Activated gamma-delta T cell treated with anti-CD3 and anti-CD28 coated beads, Interleukin-2, amount 50 U/mL, for 16 hours (primary cell): Measurements from ENCODE around the gene RTKN2.

Experiments
- DNase-seq: peaks from one replicate; pipeline ENCODE4 v3.0.0-alpha.2; 2020; ENCODE audit warnings: low read depth

Gene RTKN2

GRCh38 chr10:62171791-62172190 is 96.9 kb downstream of the RTKN2 start:
- no peak for DNase-seq

GRCh38 chr10:62170732-62171131 is 97.9 kb downstream of the RTKN2 start:
- DNase-seq = no peak

DNA sequence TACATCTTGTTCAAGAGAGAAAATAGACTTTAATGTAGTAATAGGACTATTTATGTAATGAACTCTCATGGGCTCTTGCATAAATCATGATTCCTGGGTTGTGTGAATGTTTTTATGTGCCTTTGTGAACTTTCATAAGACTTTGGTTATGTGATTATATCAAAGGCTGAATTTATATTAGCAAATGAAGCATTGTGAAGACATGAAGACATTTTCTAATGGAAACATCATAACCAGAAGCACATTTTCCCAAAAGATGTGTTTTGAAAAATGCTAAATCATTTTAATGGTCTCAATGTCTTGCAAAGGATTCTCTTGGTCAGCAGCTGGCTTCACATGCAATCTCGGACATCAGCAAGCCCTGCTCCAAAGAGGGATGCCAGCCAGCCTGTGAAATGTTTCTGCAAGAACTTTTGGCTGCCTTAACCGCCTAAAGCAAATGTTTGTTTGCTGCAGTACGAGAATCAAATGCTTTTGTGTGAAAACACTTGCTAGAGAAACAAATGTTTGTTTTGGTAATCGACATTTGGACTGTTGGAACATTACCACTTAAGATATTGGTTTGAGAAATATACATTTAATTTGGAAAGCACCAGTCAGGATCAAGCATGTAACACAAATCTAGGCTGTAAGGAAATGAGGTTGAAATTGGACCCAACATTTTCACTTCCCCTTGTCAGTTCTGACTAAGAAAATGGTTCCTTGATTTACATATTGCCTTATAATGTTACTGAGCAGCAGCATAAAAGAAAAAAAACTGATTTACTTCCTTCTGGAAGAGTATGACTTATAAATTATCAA is 102.1 kb downstream of the RTKN2 start:
- no peak for DNase-seq

DNA sequence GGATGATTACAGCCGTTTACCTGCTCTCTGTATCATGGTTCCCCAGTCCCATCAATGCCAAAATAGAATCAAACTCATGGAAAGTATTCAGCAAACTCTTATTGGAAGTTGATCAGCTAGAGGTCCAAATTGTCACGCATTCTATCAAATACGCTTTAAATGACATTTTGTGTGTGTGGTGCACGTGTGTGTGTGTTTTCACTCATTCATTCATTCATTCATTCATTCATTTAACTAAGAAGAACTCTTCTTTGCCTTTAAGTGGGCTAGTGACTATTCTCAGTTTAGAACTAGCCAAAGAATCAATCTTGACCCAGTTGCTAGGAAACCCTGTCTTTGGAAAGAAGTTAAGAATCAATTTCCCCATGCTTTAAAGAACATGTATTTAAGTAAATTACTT is 102.8 kb downstream of the RTKN2 start:
- no peak for DNase-seq

DNA sequence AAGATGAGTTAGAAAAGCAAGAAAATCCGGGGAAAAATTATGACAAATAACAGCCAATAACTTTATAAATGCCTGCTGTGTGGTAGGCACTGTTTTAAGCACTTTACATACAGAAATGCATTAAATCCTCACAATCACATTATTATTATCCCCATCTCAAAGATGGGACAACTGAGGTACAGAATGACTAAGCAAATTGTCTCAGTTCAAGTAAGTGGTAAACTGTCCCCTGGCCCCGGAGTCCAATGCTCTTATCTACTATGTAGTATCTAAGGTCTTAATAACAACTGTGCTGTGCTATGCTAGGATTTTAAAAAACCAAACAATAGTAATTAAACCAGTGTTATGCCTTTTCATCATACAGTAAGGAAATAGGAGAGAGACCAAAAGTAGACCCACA is 105.6 kb downstream of the RTKN2 start:
- DNase-seq = no peak

DNA sequence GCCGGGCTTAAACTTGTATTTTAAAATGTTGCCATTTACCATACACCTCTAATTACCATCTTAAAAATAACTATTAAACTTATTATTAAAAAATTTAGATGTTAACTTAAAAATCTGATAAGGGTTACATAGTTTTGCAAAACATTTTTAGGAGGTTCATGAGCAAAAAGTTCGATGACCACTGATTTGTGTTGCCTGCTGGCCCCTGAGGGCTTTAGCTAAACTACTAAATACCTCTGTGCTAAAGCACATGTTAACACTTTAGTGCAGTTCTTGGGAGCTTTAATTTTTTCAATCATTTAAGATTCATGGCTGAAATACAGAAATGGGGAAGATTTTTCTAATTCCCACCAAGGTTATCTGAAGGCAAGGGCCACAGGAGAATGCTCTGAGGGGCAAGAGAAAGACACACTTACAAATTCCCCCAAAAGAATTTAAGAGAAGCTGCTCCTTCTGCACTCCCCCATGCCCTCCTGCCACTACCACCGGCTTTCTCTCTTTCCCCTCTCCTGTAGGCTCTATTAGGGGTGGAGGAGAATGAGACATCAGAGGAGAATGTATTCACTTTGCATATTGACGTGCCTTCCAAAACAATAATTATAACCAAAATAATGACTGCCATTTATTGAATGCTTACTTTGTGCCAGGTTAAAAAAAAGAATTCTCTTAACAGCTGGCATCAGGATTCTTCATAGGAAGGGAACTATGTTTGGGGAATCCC is 106.2 kb downstream of the RTKN2 start:
- no peak for DNase-seq

DNA sequence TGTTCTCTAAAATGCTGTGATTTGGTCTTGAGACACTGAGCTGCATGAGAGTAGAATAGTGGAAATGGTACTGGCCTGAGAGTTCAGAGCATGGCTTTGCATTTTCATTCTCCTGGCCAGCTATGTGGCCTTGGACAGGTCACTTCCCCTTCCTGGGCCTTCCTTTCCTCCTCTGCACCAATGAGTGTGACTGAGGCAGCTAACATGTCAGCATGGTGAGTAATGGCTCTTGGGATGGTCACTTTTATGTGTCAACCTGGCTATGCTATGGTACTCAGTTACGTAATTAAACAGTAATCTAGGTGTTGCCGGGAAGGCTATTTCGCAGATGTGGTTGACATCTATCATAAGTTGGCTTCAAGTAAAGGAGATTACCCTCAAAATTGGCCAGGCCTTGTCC is 109.3 kb downstream of the RTKN2 start:
- no peak for DNase-seq

- DNase-seq = no peak
Observed at GRCh38 chr10:62157601-62158000, 111.0 kb downstream of the RTKN2 start.

DNA sequence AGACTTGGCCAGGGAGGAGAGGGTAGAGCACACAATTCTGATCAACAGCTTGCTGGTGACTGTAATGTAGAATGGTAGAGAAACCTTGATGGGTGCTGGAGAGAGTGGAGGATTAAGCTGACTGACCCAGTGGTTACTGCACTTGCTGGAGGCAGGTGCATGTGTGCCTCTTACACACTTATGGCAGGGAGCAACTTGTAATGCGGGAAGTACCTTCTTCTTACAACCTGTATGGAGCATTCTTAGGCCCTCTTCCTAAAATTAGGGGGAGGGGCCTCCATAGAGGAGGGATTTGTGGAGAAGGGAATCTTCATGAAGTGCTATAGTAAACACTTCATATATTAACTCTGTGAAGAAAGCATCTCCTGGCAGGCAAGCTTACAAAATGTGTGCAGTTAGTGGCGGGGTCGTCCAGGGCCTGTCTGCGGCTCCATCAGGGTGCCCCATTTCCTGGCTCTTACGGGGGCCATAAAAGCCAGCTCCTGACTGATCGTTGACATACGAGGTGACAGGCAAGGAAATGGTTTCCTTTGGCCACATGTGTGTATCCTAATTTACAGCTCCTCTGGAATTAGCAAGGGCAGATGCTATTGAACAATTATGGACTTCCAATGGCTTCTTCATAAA is 113.5 kb downstream of the RTKN2 start:
- no peak for DNase-seq

DNA sequence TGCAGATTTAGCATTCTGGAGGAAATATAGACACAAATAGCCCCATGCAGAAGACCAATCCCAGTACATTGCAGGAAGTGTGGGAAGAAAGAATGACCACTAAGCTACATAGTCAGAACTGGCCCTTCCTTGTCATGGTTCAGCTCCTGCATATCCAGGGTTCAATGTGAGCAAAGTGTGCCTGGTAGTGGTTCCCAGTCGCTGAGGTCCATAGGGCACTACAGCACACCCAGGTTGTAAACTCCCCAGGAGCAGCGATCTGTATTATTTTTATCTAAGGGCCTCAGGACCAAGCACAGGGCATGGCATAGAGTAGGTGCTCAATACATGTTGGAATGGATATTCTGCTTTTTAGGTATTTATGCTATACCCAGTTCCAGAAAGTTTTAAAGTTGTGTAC is 114.4 kb downstream of the RTKN2 start:
- DNase-seq = no peak

GRCh38 chr10:62153191-62153590 is 115.5 kb downstream of the RTKN2 start:
- DNase-seq = no peak

DNA sequence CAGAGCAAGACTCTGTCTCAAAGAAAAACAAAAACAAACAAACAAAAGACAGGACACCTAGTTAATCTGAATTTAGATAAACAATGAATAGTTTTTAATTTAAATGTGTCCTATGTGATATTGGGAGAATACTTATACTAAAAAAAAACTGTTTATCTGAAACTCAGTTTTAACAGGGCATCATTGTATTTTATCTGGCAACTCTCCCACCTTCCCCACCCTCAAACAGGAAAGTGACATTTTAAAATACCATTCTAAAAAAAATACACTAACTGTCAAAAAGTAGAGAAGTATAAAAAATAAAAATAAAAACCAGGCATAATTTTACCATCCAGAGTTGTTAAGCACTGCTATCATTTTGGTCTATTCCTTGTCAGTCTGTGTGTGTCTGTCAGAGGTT is 119.0 kb downstream of the RTKN2 start:
- DNase-seq = no peak

GRCh38 chr10:62148155-62148554 is 120.5 kb downstream of the RTKN2 start:
- DNase-seq = no peak

DNA sequence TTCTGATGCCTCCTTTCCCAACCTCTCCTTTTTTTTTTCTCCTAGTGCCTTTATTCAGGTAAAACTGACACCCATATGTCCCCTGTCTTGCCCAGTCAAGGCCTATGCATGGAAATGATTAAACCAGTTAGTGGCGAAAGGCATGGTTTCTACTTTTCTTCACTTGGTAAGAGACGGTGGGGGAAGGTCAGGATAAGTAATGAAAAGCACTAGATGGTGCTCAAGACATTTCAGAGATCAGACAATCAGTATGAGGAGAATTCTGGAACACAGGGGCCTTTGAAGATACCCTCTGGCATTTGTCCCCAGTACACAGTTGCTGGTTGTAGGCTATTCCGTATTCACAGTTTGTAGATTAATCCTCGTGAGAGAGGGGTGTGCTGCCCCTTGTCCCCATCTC is 121.2 kb downstream of the RTKN2 start:
- DNase-seq = no peak

- no peak for DNase-seq
Observed at GRCh38 chr10:62136931-62137330, 131.7 kb downstream of the RTKN2 start.

GRCh38 chr10:62133618-62134017 is 135.0 kb downstream of the RTKN2 start:
- DNase-seq = no peak
